Right forelimb (tissue), 1 donor: ENCODE measurements around the gene MSI1.
A peak's percentile ranks its signal among the peaks of the same experiment; 100 is the strongest.

ENCODE experiments used
- DNase-seq: peaks from one replicate; pipeline ENCODE4 v3.0.0-alpha.2; 2018

MSI1 gene

GRCh38 chr12:120376934-120377572 lies 8.1 kb upstream of the MSI1 start:
- DNase-seq: no peak

- no peak for DNase-seq
Measured at GRCh38 chr12:120376416-120376815, 7.5 kb upstream of the MSI1 start.

GRCh38 chr12:120376009-120376408 lies 7.0 kb upstream of the MSI1 start:
- no peak for DNase-seq

- DNase-seq: no peak
Measured at GRCh38 chr12:120373683-120374082, 4.7 kb upstream of the MSI1 start.

- no peak for DNase-seq
Measured at GRCh38 chr12:120370343-120371243, 1.6 kb upstream of the MSI1 start.

- DNase-seq: no peak
Measured at GRCh38 chr12:120369603-120370342, 809 bp upstream of the MSI1 start.

GRCh38 chr12:120367924-120368788 lies 808 bp downstream of the MSI1 start:
- no peak for DNase-seq

GRCh38 chr12:120367233-120367923 lies 1.6 kb downstream of the MSI1 start:
- DNase-seq: no peak

GRCh38 chr12:120366845-120367232 lies 2.1 kb downstream of the MSI1 start:
- DNase-seq: no peak

GRCh38 chr12:120366341-120366705 lies 2.6 kb downstream of the MSI1 start:
- no peak for DNase-seq

GRCh38 chr12:120365675-120366340 lies 3.2 kb downstream of the MSI1 start:
- no peak for DNase-seq

- DNase-seq: no peak
Measured at GRCh38 chr12:120364487-120364886, 4.5 kb downstream of the MSI1 start.

- no peak for DNase-seq
Measured at GRCh38 chr12:120363274-120363855, 5.6 kb downstream of the MSI1 start.

GRCh38 chr12:120362516-120363273 lies 6.3 kb downstream of the MSI1 start:
- DNase-seq: no peak

- peak; percentile 80 for DNase-seq
Measured at GRCh38 chr12:120361506-120362208, 7.3 kb downstream of the MSI1 start.

GRCh38 chr12:120359128-120359527 lies 9.8 kb downstream of the MSI1 start:
- DNase-seq: no peak

- DNase-seq: no peak
Measured at GRCh38 chr12:120358412-120359100, 10.4 kb downstream of the MSI1 start.

- no peak for DNase-seq
Measured at GRCh38 chr12:120357104-120357503, 11.9 kb downstream of the MSI1 start.

- peak; percentile 86 for DNase-seq
Measured at GRCh38 chr12:120356567-120357030, 12.4 kb downstream of the MSI1 start.
